Upper lobe of right lung (tissue), 1 donor: Measurements from ENCODE around the gene LMAN1L. TPM values are rescaled to one million over a fixed set of nuclear protein-coding genes. Genes with fewer than 3 reads are reported as not detected.

Source experiments
- microRNA-seq: library from miRNA; unstranded; fragments of <30 nt; microRNA quantifications from one replicate; pipeline ENCODE4 v1.2.0, GENCODE V29; 2020; ENCODE audit warnings: borderline microRNAs expressed
- total RNA-seq: library from RNA; stranded (reverse); fragmentation: NEBNext Ultra II Directional; extraction: Animal tissue kit (Norgen Biotek cat#: 25700); gene quantifications from one replicate; pipeline ENCODE4 v1.2.1, GENCODE V29; 2021
- donor health status: DM: no; HTN: yes; CAD: no; lungs with severe emphysema.

The LMAN1L gene
- total RNA-seq, 1 donor from 2014 or later: not detected

Small RNA genes lying within 50 kb of the gene (microRNA-seq; reads per million reads assigned to microRNA genes)
- gene MIR4513 (not detected), gene MIR6882 (0.83 reads per million)

Other genes with a start within 250 kb of the LMAN1L start
- 72.9 TPM for gene CLK3, start 197.0 kb upstream of the LMAN1L start, total RNA-seq
- 31.5 TPM for gene EDC3, start 116.8 kb upstream of the LMAN1L start, total RNA-seq
- 2.4 TPM for gene CYP1A1, start 87.3 kb upstream of the LMAN1L start, total RNA-seq
- gene CYP1A2, start 64.0 kb upstream of the LMAN1L start, total RNA-seq: 0.32 TPM
- gene CSK, start 30.8 kb upstream of the LMAN1L start, total RNA-seq: 65.6 TPM
- gene CPLX3, start 13.8 kb downstream of the LMAN1L start, total RNA-seq: not detected
- 43.9 TPM for gene ULK3, start 30.3 kb downstream of the LMAN1L start, total RNA-seq
- gene SCAMP2, start 60.5 kb downstream of the LMAN1L start, total RNA-seq: 115 TPM
- 26.7 TPM for gene MPI, start 77.2 kb downstream of the LMAN1L start, total RNA-seq
- gene FAM219B, start 94.0 kb downstream of the LMAN1L start, total RNA-seq: 75.4 TPM
- 138 TPM for gene COX5A, start 125.2 kb downstream of the LMAN1L start, total RNA-seq
- gene RPP25, start 143.9 kb downstream of the LMAN1L start, total RNA-seq: 20.2 TPM
- 2.6 TPM for gene SCAMP5, start 182.7 kb downstream of the LMAN1L start, total RNA-seq
- gene PPCDC, start 210.8 kb downstream of the LMAN1L start, total RNA-seq: 13.1 TPM